ENCODE measurements around the gene SLC16A7.

GRCh38 chr12:59668674-59669073 lies 72.8 kb downstream of the SLC16A7 start:
- TF ChIP-seq, protein P1, sequence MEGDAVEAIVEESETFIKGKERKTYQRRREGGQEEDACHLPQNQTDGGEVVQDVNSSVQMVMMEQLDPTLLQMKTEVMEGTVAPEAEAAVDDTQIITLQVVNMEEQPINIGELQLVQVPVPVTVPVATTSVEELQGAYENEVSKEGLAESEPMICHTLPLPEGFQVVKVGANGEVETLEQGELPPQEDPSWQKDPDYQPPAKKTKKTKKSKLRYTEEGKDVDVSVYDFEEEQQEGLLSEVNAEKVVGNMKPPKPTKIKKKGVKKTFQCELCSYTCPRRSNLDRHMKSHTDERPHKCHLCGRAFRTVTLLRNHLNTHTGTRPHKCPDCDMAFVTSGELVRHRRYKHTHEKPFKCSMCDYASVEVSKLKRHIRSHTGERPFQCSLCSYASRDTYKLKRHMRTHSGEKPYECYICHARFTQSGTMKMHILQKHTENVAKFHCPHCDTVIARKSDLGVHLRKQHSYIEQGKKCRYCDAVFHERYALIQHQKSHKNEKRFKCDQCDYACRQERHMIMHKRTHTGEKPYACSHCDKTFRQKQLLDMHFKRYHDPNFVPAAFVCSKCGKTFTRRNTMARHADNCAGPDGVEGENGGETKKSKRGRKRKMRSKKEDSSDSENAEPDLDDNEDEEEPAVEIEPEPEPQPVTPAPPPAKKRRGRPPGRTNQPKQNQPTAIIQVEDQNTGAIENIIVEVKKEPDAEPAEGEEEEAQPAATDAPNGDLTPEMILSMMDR (IDR thresholded peaks at IDR 0.05), result no peak
- no peak for TF ChIP-seq EZH2phosphoT487 (IDR thresholded peaks at IDR 0.05)
- no peak for TF ChIP-seq EZH2 (IDR thresholded peaks at IDR 0.05)
